ENCODE measurements around the gene IKZF2.

IKZF2 gene

GRCh38 chr2:213152888-213153287, 1.5 kb upstream of the IKZF2 start:
- DNase-seq (ENCODE audit: low read depth in 2 of 3, low spot score in 1 of 3), result no peak

GRCh38 chr2:213152065-213152794, 818 bp upstream of the IKZF2 start:
- peak; percentile 3 to 13 (median 3) for DNase-seq (ENCODE audit: low read depth in 2 of 3, low spot score in 1 of 3)

- DNase-seq (ENCODE audit: low read depth in 2 of 3, low spot score in 1 of 3), result no peak
Observed at GRCh38 chr2:213150315-213151097, 906 bp downstream of the IKZF2 start.

GRCh38 chr2:213149949-213150314, 1.5 kb downstream of the IKZF2 start:
- DNase-seq (ENCODE audit: low read depth in 2 of 3, low spot score in 1 of 3), result no peak

GRCh38 chr2:213149294-213149875, 2.0 kb downstream of the IKZF2 start:
- DNase-seq (ENCODE audit: low read depth in 2 of 3, low spot score in 1 of 3), result no peak

- no peak for DNase-seq (ENCODE audit: low read depth in 2 of 3, low spot score in 1 of 3)
Observed at GRCh38 chr2:213148572-213149261, 2.7 kb downstream of the IKZF2 start.

- no peak for DNase-seq (ENCODE audit: low read depth in 2 of 3, low spot score in 1 of 3)
Observed at GRCh38 chr2:213147538-213147937, 3.9 kb downstream of the IKZF2 start.

GRCh38 chr2:213145715-213146242, 5.6 kb downstream of the IKZF2 start:
- DNase-seq (ENCODE audit: low read depth in 2 of 3, low spot score in 1 of 3), result no peak

GRCh38 chr2:213137064-213137463, 14.3 kb downstream of the IKZF2 start:
- DNase-seq (ENCODE audit: low read depth in 2 of 3, low spot score in 1 of 3), result no peak

- DNase-seq (ENCODE audit: low read depth in 2 of 3, low spot score in 1 of 3), result no peak
Observed at GRCh38 chr2:213129311-213129710, 22.1 kb downstream of the IKZF2 start.

- DNase-seq (ENCODE audit: low read depth in 2 of 3, low spot score in 1 of 3), result no peak
Observed at GRCh38 chr2:213125646-213126347, 25.6 kb downstream of the IKZF2 start.

GRCh38 chr2:213122725-213123124, 28.7 kb downstream of the IKZF2 start:
- no peak for DNase-seq (ENCODE audit: low read depth in 2 of 3, low spot score in 1 of 3)

GRCh38 chr2:213121690-213122089, 29.7 kb downstream of the IKZF2 start:
- DNase-seq (ENCODE audit: low read depth in 2 of 3, low spot score in 1 of 3), result no peak

- DNase-seq (ENCODE audit: low read depth in 2 of 3, low spot score in 1 of 3), result no peak
Observed at GRCh38 chr2:213119061-213119809, 32.2 kb downstream of the IKZF2 start.

- no peak for DNase-seq (ENCODE audit: low read depth in 2 of 3, low spot score in 1 of 3)
Observed at GRCh38 chr2:213108308-213108707, 43.1 kb downstream of the IKZF2 start.

GRCh38 chr2:213107728-213108127, 43.7 kb downstream of the IKZF2 start:
- DNase-seq (ENCODE audit: low read depth in 2 of 3, low spot score in 1 of 3), result no peak

- no peak for DNase-seq (ENCODE audit: low read depth in 2 of 3, low spot score in 1 of 3)
Observed at GRCh38 chr2:213105212-213105611, 46.2 kb downstream of the IKZF2 start.

- no peak for DNase-seq (ENCODE audit: low read depth in 2 of 3, low spot score in 1 of 3)
Observed at GRCh38 chr2:213104903-213105202, 46.6 kb downstream of the IKZF2 start.

GRCh38 chr2:213104092-213104902, 47.1 kb downstream of the IKZF2 start:
- no peak for DNase-seq (ENCODE audit: low read depth in 2 of 3, low spot score in 1 of 3)
